Hematopoietic multipotent progenitor cell (in vitro differentiated cells): Measurements from ENCODE around the gene TAOK2. TPM values are rescaled to one million over a fixed set of nuclear protein-coding genes. Genes with fewer than 3 reads are reported as not detected.
"Not testable (repeated sequence)": the region's sequence is repeated elsewhere in the genome, so short reads cannot be mapped to it uniquely, and the experiment has no call there.

Source experiments
- DNase-seq, 3 donors: peaks; one replicate each; pipeline ENCODE4 v3.0.0-alpha.2; 2011 to 2015; ENCODE audit warnings: low read depth in 2 of 3, low spot score in 2 of 3
- total RNA-seq: library from RNA; depleted of rRNA; stranded (reverse); fragments of >200 nt; gene quantifications from one replicate; pipeline ENCODE4 v1.2.3, GENCODE V29; 2012

The TAOK2 gene
- total RNA-seq, 1 donor: 29.1 TPM

GRCh38 chr16:30017937-30018336, 44.3 kb downstream of the TAOK2 start:
- DNase-seq: not testable (repeated sequence)

- no peak for DNase-seq
Measured at GRCh38 chr16:30018731-30019158, 45.1 kb downstream of the TAOK2 start.

- DNase-seq: no peak
Measured at GRCh38 chr16:30022887-30023286, 49.2 kb downstream of the TAOK2 start, which contains the start of gene C16orf92. C16orf92 (plus strand) TSS chr16:30023198; CDS start chr16:30023341, 143 bp downstream.

GRCh38 chr16:30023586-30023985, 49.9 kb downstream of the TAOK2 start:
- DNase-seq: no peak

- no peak for DNase-seq
Measured at GRCh38 chr16:30024451-30024850, 50.8 kb downstream of the TAOK2 start.

- DNase-seq: no peak
Measured at GRCh38 chr16:30025156-30025555, 51.5 kb downstream of the TAOK2 start.

- no peak for DNase-seq
Measured at GRCh38 chr16:30025574-30025973, 51.9 kb downstream of the TAOK2 start.

- no peak for DNase-seq
Measured at GRCh38 chr16:30026449-30026848, 52.8 kb downstream of the TAOK2 start.

- DNase-seq: no peak
Measured at GRCh38 chr16:30027588-30028437, 54.1 kb downstream of the TAOK2 start.

GRCh38 chr16:30028438-30029076, 54.9 kb downstream of the TAOK2 start:
- DNase-seq: peak in 1 of 3 donors; percentile 59

GRCh38 chr16:30030011-30030685, 56.5 kb downstream of the TAOK2 start:
- DNase-seq: no peak

GRCh38 chr16:30030841-30031413, 57.3 kb downstream of the TAOK2 start, which contains the start of gene TLCD3B:
TLCD3B (minus strand) TSS chr16:30031271; CDS start chr16:30030527, 744 bp downstream.
- DNase-seq: no peak

GRCh38 chr16:30031477-30031918, 57.8 kb downstream of the TAOK2 start:
- no peak for DNase-seq

GRCh38 chr16:30032083-30032819, 58.6 kb downstream of the TAOK2 start:
- DNase-seq: peak; percentile 47 to 82 (median 67)

- no peak for DNase-seq
Measured at GRCh38 chr16:30033270-30033669, 59.6 kb downstream of the TAOK2 start.

GRCh38 chr16:30040221-30040620, 66.6 kb downstream of the TAOK2 start:
- peak in 1 of 3 donors; percentile 68 for DNase-seq

- DNase-seq: not testable (repeated sequence)
Measured at GRCh38 chr16:30040690-30041089, 67.0 kb downstream of the TAOK2 start.

GRCh38 chr16:30041841-30042240, 68.2 kb downstream of the TAOK2 start:
- DNase-seq: peak in 1 of 3 donors; percentile 75
